Peyer's patch (tissue), 4 donors: ENCODE results near the gene CLNK. TPM values are rescaled to one million over a fixed set of nuclear protein-coding genes. Genes with fewer than 3 reads are reported as not detected.

Experiments used
- DNase-seq, 3 donors: peaks; one replicate each; pipeline ENCODE4 v3.0.0-alpha.2; 2017 to 2019
- H3K27ac ChIP-seq, 4 donors: fragments of 200-600 bp; sonication (generic); one replicate each; pipeline ENCODE4 v1.5.1; 2016 to 2019
- H3K27me3 ChIP-seq, 2 donors: fragments of 200-600 bp; sonication (generic); one replicate each; pipeline ENCODE4 v1.5.1; 2019
- H3K36me3 ChIP-seq, 3 donors: fragments of 200-600 bp; sonication (generic); one replicate each; pipeline ENCODE4 v1.5.1; 2016 to 2019
- H3K4me1 ChIP-seq, 4 donors: fragments of 200-600 bp; sonication (generic); one replicate each; pipeline ENCODE4 v1.5.1; 2016 to 2019
- H3K4me3 ChIP-seq, 4 donors: fragments of 200-600 bp; sonication (generic); 1 replicate in 3 of 4; 2 replicates in 1 of 4; pipeline ENCODE4 v1.5.1; 2016 to 2019; ENCODE audit warnings: mild to moderate bottlenecking in 1 of 4
- H3K9me3 ChIP-seq, 4 donors: fragments of 200-600 bp; sonication (generic); one replicate each; pipeline ENCODE4 v1.5.1; 2016 to 2019; ENCODE audit warnings: mild to moderate bottlenecking in 1 of 4
- CTCF ChIP-seq, 6 experiments: fragments of 450-650 bp in 4 of 6; fragments of 200-600 bp in 2 of 6; sonication (generic) in 1 of 6; IDR thresholded peaks; one replicate each; pipeline ENCODE4 v1.5.1; 2017 to 2019; ENCODE audit warnings: antibody characterized with exemption in 6 of 6, mild to moderate bottlenecking in 3 of 6, moderate library complexity in 1 of 6
- POLR2A ChIP-seq, 2 donors: fragments of 450-650 bp; IDR thresholded peaks; one replicate each; pipeline ENCODE4 v1.5.1; 2017; ENCODE audit warnings: antibody characterized with exemption in 2 of 2, mild to moderate bottlenecking in 2 of 2, moderate library complexity in 2 of 2
- total RNA-seq, 4 donors: library from RNA; depleted of rRNA; stranded (reverse); fragments of >200 nt; gene quantifications; one replicate each; pipeline ENCODE4 v1.1.0, GENCODE V29; 2016

Gene CLNK
- total RNA-seq, 4 donors from 2014 or later = 0.13 to 4.1 TPM; not detected in 2

GRCh38 chr4:10640561-10641201, 43.9 kb downstream of the CLNK start:
- H3K36me3 ChIP-seq = no peaks in the 10 kb centered on the region
- no peak overlapping the region for H3K4me3 ChIP-seq
- no peaks in the 10 kb centered on the region for H3K9me3 ChIP-seq
- no peak overlapping the region for H3K27ac ChIP-seq
- TF ChIP-seq CTCF (IDR thresholded peaks at IDR 0.05) (no peak), POLR2A (IDR thresholded peaks at IDR 0.05) (no peak)
- no peaks in the 10 kb centered on the region for H3K4me1 ChIP-seq
- DNase-seq = no peak
- H3K27me3 ChIP-seq = no peaks in the 10 kb centered on the region

- no peak for DNase-seq
- Histone ChIP-seq H3K4me1 (no peaks in the 10 kb centered on the region), H3K4me3 (no peak overlapping the region), H3K27me3 (no peaks in the 10 kb centered on the region), H3K27ac (no peak overlapping the region), H3K9me3 (no peaks in the 10 kb centered on the region), H3K36me3 (no peaks in the 10 kb centered on the region)
- TF ChIP-seq POLR2A (IDR thresholded peaks at IDR 0.05) = no peak
- TF ChIP-seq CTCF (IDR thresholded peaks at IDR 0.05) = no peak
Observed at GRCh38 chr4:10639664-10640063, 44.9 kb downstream of the CLNK start.

GRCh38 chr4:10639100-10639499, 45.5 kb downstream of the CLNK start:
- Histone ChIP-seq H3K36me3 (no peaks in the 10 kb centered on the region), H3K27me3 (no peaks in the 10 kb centered on the region), H3K27ac (no peak overlapping the region), H3K4me3 (no peak overlapping the region), H3K9me3 (no peaks in the 10 kb centered on the region), H3K4me1 (no peaks in the 10 kb centered on the region)
- no peak for TF ChIP-seq CTCF (IDR thresholded peaks at IDR 0.05)
- TF ChIP-seq POLR2A (IDR thresholded peaks at IDR 0.05) = no peak
- DNase-seq = no peak

- H3K27me3 ChIP-seq = no peaks in the 10 kb centered on the region
- H3K36me3 ChIP-seq = no peaks in the 10 kb centered on the region
- no peaks in the 10 kb centered on the region for H3K9me3 ChIP-seq
- no peak overlapping the region for H3K27ac ChIP-seq
- no peak for DNase-seq
- H3K4me3 ChIP-seq = no peak overlapping the region
- TF ChIP-seq CTCF (IDR thresholded peaks at IDR 0.05) (no peak), POLR2A (IDR thresholded peaks at IDR 0.05) (no peak)
- H3K4me1 ChIP-seq = no peaks in the 10 kb centered on the region
Observed at GRCh38 chr4:10635091-10635490, 49.5 kb downstream of the CLNK start.

- DNase-seq = no peak
Observed at GRCh38 chr4:10629394-10629793, 55.2 kb downstream of the CLNK start.

More at GRCh38 chr4:10629394-10629793, 55.2 kb downstream of the CLNK start:
- no peak overlapping the region for H3K27ac ChIP-seq
- no peaks in the 10 kb centered on the region for H3K27me3 ChIP-seq
- no peaks in the 10 kb centered on the region for H3K4me1 ChIP-seq
- H3K9me3 ChIP-seq = no peaks in the 10 kb centered on the region
- H3K36me3 ChIP-seq = no peaks in the 10 kb centered on the region
- TF ChIP-seq CTCF (IDR thresholded peaks at IDR 0.05) (no peak), POLR2A (IDR thresholded peaks at IDR 0.05) (no peak)
- no peak overlapping the region for H3K4me3 ChIP-seq
